Mesothelial cell of epicardium (in vitro differentiated cells): Measurements from ENCODE around the gene WDR45B. TPM values are rescaled to one million over a fixed set of nuclear protein-coding genes. Genes with fewer than 3 reads are reported as not detected.
A peak's percentile ranks its signal among the peaks of the same experiment; 100 is the strongest.
"Not testable (repeated sequence)": the region's sequence is repeated elsewhere in the genome, so short reads cannot be mapped to it uniquely, and the experiment has no call there.

Source experiments
- DNase-seq, 2 experiments: peaks; one replicate each; pipeline ENCODE4 v3.0.0; 2021; ENCODE audit warnings: low spot score in 2 of 2; ENCODE audit not compliant: unreplicated experiment in 2 of 2
- H3K27ac Mint-ChIP-seq: 2 replicates; pipeline ENCODE4 v1.8.0; 2021; ENCODE audit warnings: mixed read lengths
- H3K27me3 Mint-ChIP-seq: 2 replicates; pipeline ENCODE4 v1.8.0; 2021; ENCODE audit warnings: low read depth, mixed read lengths
- H3K36me3 Mint-ChIP-seq: 2 replicates; pipeline ENCODE4 v1.8.0; 2021; ENCODE audit warnings: mixed read lengths
- H3K4me1 Mint-ChIP-seq: 2 replicates; pipeline ENCODE4 v1.8.0; 2021; ENCODE audit warnings: mixed read lengths
- H3K4me3 Mint-ChIP-seq: 2 replicates; pipeline ENCODE4 v1.8.0; 2021; ENCODE audit warnings: mild to moderate bottlenecking, moderate library complexity, mixed read lengths
- H3K9me3 Mint-ChIP-seq: 2 replicates; pipeline ENCODE4 v1.8.0; 2021; ENCODE audit warnings: mixed read lengths
- CTCF ChIP-seq: fragments of 200-600 bp; sonication (generic); IDR thresholded peaks from one replicate; pipeline ENCODE4 v1.5.0; 2021; ENCODE audit warnings: antibody characterized with exemption; ENCODE audit not compliant: unreplicated experiment
- total RNA-seq: library from RNA; stranded (reverse); gene quantifications from 3 replicates; pipeline ENCODE4 v1.2.1, GENCODE V29; 2021

WDR45B gene
- total RNA-seq, 1 donor from 2014 or later, result 92.3 TPM

DNA sequence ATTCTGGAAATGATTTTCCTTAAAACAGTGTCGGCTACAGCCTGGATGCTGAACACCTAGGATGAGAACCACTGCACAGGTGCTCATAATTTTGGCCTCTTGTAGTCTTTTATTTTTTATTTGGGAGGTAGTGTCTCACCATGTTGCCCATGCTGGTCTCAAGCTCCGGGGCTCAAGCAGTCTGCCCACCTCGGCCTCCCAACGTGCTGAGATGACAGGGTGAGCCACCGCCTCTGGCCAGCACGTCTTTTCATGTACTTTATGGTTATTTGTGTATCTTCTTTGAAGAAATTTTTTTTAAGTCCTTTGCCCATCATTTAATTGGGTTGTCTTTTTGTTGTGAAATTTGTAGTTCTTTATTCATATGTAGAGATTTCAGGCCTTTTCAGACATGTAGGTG, 58.0 kb downstream of the WDR45B start:
- peaks cover 24% of the 10 kb centered on the region for H3K4me1 Mint-ChIP-seq
- no peak for DNase-seq
- peaks cover 25% of the 10 kb centered on the region for H3K36me3 Mint-ChIP-seq
- peak overlapping the region; percentile 35 for H3K27ac Mint-ChIP-seq
- H3K27me3 Mint-ChIP-seq, result no peaks in the 10 kb centered on the region
- TF ChIP-seq CTCF, result no peak
- H3K9me3 Mint-ChIP-seq, result no peaks in the 10 kb centered on the region
- no peak overlapping the region for H3K4me3 Mint-ChIP-seq

GRCh38 chr17:82589851-82590180, 58.4 kb downstream of the WDR45B start:
- H3K4me1 Mint-ChIP-seq, result peaks cover 24% of the 10 kb centered on the region
- peaks cover 27% of the 10 kb centered on the region for H3K36me3 Mint-ChIP-seq
- no peak for DNase-seq
- TF ChIP-seq CTCF, result no peak
- H3K27me3 Mint-ChIP-seq, result no peaks in the 10 kb centered on the region
- no peak overlapping the region for H3K27ac Mint-ChIP-seq
- H3K9me3 Mint-ChIP-seq, result no peaks in the 10 kb centered on the region
- no peak overlapping the region for H3K4me3 Mint-ChIP-seq

- DNase-seq, result no peak
- Mint-ChIP-seq H3K9me3 (no peaks in the 10 kb centered on the region), H3K27ac (peak overlapping the region; percentile 4), H3K36me3 (peaks cover 27% of the 10 kb centered on the region), H3K27me3 (no peaks in the 10 kb centered on the region), H3K4me1 (peaks cover 13% of the 10 kb centered on the region), H3K4me3 (no peak overlapping the region)
- no peak for TF ChIP-seq CTCF
These were observed 59.7 kb downstream of the WDR45B start for GRCh38 chr17:82588266-82589175.

DNA sequence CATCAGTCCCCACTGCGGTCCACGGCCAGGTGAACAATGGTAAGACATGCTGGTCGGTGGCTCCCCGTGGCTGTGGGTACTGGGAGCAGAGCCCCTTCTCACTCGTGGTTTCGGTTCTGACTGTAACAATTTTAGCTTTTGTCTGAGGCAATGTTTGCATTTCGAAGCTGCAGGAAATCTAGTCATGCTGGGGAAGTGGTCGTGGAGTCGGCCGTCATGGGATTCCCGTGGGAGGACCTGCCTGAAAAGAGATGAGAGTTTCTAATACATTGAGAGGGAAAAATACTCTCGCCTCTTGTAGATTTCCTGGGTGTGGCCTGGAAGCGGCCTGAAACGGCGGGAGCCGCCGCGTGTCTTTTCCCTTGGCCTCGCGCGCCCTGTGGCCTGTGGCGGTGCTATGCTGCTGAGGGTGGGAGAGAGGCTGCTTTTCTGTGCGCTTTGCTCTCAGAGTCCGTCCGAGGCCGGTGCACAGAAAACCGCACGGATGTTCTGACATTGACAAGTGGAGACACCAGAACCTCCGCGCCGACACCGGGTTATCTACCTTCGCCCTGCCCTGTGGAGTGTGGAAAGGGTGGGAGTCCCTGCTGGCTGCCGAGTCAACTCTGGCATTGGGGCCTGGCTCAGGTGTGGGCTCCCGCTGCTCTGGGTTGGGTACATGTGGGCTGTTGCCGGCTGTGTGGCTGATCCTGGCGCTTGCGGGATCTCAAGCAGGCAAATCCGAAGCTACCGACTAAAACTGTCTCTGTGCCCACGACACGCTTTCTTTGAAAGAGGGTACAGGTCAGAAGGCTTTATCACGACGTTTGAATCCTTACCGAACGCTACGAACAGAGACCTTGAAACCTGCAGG, 60.8 kb downstream of the WDR45B start:
- Mint-ChIP-seq H3K27me3 (no peaks in the 10 kb centered on the region), H3K27ac (no peak overlapping the region), H3K36me3 (peaks cover 27% of the 10 kb centered on the region), H3K9me3 (no peaks in the 10 kb centered on the region), H3K4me3 (no peak overlapping the region), H3K4me1 (peaks cover 3% of the 10 kb centered on the region)
- TF ChIP-seq CTCF, result no peak
- DNase-seq, result no peak

DNA sequence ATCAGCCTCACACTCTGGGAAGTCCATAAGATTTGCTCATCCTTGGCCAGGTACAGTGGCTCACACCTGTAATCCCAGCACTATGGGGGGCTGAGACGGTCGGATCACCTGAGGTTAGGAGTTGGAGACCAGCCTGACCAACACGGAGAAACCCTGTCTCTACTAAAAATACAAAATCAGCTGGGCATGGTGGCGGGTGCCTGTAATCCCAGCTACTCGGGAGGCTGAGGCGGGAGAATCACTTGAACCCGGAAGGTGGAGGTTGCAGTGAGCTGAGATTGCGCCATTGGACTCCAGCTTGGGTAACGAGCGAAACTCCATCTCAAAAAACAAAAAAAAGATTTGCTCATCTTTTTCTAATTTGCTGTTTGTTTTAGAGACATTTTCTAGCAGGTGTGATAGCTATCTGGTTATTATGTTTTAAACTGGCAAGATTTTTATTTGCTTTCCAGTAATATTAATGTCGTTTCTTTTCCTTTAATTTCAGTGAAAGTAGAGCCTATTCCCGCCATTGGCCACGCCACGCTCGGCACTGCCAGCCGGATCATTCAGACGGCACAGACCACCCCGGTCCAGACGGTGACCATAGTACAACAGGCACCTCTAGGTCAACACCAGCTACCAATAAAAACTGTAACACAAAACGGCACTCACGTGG, 61.5 kb downstream of the WDR45B start:
- H3K4me1 Mint-ChIP-seq, result no peaks in the 10 kb centered on the region
- H3K27me3 Mint-ChIP-seq, result no peaks in the 10 kb centered on the region
- peak overlapping the region; percentile 32 for H3K27ac Mint-ChIP-seq
- no peak overlapping the region for H3K4me3 Mint-ChIP-seq
- no peaks in the 10 kb centered on the region for H3K9me3 Mint-ChIP-seq
- no peak for DNase-seq
- H3K36me3 Mint-ChIP-seq, result peaks cover 27% of the 10 kb centered on the region
- no peak for TF ChIP-seq CTCF

DNA sequence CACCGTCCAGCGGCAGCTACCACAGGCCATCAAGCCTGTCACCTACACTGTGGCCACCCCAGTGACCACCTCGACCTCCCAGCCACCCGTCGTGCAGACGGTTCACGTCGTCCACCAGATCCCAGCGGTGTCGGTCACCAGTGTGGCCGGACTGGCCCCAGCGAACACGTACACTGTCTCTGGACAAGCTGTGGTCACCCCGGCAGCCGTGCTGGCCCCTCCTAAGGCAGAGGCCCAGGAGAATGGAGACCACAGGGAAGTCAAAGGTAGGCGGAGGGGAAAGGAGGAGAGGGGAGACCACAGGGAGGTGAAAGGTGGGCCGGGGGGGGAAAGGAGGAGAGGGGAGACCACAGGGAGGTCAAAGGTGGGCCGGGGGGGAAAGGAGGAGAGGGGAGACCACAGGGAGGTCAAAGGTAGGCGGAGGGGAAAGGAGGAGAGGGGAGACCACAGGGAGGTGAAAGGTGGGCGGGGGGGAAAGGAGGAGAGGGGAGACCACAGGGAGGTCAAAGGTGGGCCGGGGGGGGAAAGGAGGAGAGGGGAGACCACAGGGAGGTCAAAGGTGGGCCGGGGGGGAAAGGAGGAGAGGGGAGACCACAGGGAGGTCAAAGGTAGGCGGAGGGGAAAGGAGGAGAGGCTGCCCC, 62.2 kb downstream of the WDR45B start:
- H3K9me3 Mint-ChIP-seq, H3K27me3 Mint-ChIP-seq, DNase-seq, H3K4me1 Mint-ChIP-seq, H3K4me3 Mint-ChIP-seq: not testable (repeated sequence)
- H3K27ac Mint-ChIP-seq, result peak overlapping the region; percentile 59
- peaks cover 27% of the 10 kb centered on the region for H3K36me3 Mint-ChIP-seq
